H9 (cell line): ENCODE measurements around the gene PRPF6. TPM values are rescaled to one million over a fixed set of nuclear protein-coding genes. Genes with fewer than 3 reads are reported as not detected.

Source experiments
- DNase-seq: peaks from one replicate; pipeline ENCODE4 v3.0.0-alpha.2; 2017
- H2AFZ ChIP-seq: one replicate; pipeline ENCODE4 v1.6.1; 2013; ENCODE audit warnings: mild to moderate bottlenecking, low read length, control low read depth, moderate library complexity
- H2AK5ac ChIP-seq: 2 replicates; pipeline ENCODE4 v1.6.1; 2013; ENCODE audit warnings: low read length, control low read depth, mixed read lengths; ENCODE audit not compliant: insufficient read length
- H2BK120ac ChIP-seq: one replicate; pipeline ENCODE4 v1.6.1; 2013; ENCODE audit warnings: low read depth, mild to moderate bottlenecking, low read length, control low read depth, inconsistent platforms; ENCODE audit not compliant: poor library complexity, severe bottlenecking
- H2BK12ac ChIP-seq: 2 replicates; pipeline ENCODE4 v1.6.1; 2013; ENCODE audit warnings: low read length, control low read depth, mixed read lengths, low read depth; ENCODE audit not compliant: insufficient read length
- H2BK15ac ChIP-seq: 2 replicates; pipeline ENCODE4 v1.6.1; 2013; ENCODE audit warnings: low read depth, low read length, control low read depth
- H2BK20ac ChIP-seq: one replicate; pipeline ENCODE4 v1.6.1; 2013; ENCODE audit warnings: low read depth, mild to moderate bottlenecking, low read length, control low read depth, inconsistent platforms; ENCODE audit not compliant: poor library complexity, severe bottlenecking
- H2BK5ac ChIP-seq: 2 replicates; pipeline ENCODE4 v1.6.1; 2013; ENCODE audit warnings: low read length, control low read depth, mixed read lengths; ENCODE audit not compliant: insufficient read length
- H3K14ac ChIP-seq: 2 replicates; pipeline ENCODE4 v1.6.1; 2013; ENCODE audit warnings: low read length, control low read depth; ENCODE audit not compliant: insufficient read depth
- H3K18ac ChIP-seq: 2 replicates; pipeline ENCODE4 v1.6.1; 2013; ENCODE audit warnings: low read depth, mild to moderate bottlenecking, mixed read lengths, low read length, control low read depth; ENCODE audit not compliant: insufficient read length
- H3K23ac ChIP-seq: 2 replicates; pipeline ENCODE4 v1.6.1; 2013; ENCODE audit warnings: low read length, control low read depth, mixed read lengths, low read depth; ENCODE audit not compliant: insufficient read length
- H3K23me2 ChIP-seq: 2 replicates; pipeline ENCODE4 v1.6.1; 2013; ENCODE audit warnings: low read depth, mild to moderate bottlenecking, mixed read lengths, low read length, control low read depth; ENCODE audit not compliant: insufficient read length, poor library complexity, severe bottlenecking
- H3K27ac ChIP-seq: 2 replicates; pipeline ENCODE4 v1.5.1; 2013; ENCODE audit warnings: low read length, control low read depth, mixed read lengths, low read depth; ENCODE audit not compliant: insufficient read length
- H3K27me3 ChIP-seq: 2 replicates; pipeline ENCODE4 v1.6.1; 2013; ENCODE audit warnings: low read length, control low read depth, inconsistent platforms; ENCODE audit not compliant: insufficient read depth
- H3K4ac ChIP-seq: 2 replicates; pipeline ENCODE4 v1.6.1; 2013; ENCODE audit warnings: low read depth, mild to moderate bottlenecking, control low read depth, inconsistent platforms, low read length, moderate library complexity
- H3K4me1 ChIP-seq: 2 replicates; pipeline ENCODE4 v1.6.1; 2013; ENCODE audit warnings: low read length, control low read depth, inconsistent platforms; ENCODE audit not compliant: insufficient read depth
- H3K4me2 ChIP-seq: 2 replicates; pipeline ENCODE4 v1.6.1; 2013; ENCODE audit warnings: low read length, control low read depth, mixed read lengths; ENCODE audit not compliant: insufficient read length, insufficient read depth
- H3K56ac ChIP-seq: 2 replicates; pipeline ENCODE4 v1.6.1; 2013; ENCODE audit warnings: low read depth, mild to moderate bottlenecking, mixed read lengths, low read length, control low read depth; ENCODE audit not compliant: insufficient read length
- H3K79me1 ChIP-seq: 2 replicates; pipeline ENCODE4 v1.6.1; 2013; ENCODE audit warnings: low read depth, mild to moderate bottlenecking, moderate library complexity, low read length, control low read depth, inconsistent platforms; ENCODE audit not compliant: insufficient read depth, poor library complexity, severe bottlenecking
- H3K79me2 ChIP-seq: 2 replicates; pipeline ENCODE4 v1.6.1; 2013; ENCODE audit warnings: low read length, control low read depth, inconsistent platforms; ENCODE audit not compliant: insufficient read depth
- H3K9ac ChIP-seq: 2 replicates; pipeline ENCODE4 v1.6.1; 2013; ENCODE audit warnings: low read length, control low read depth, mixed read lengths; ENCODE audit not compliant: insufficient read length; ENCODE audit errors: extremely low read depth
- H3K9me3 ChIP-seq: one replicate; pipeline ENCODE4 v1.6.1; 2013; ENCODE audit warnings: low read depth, low read length, inconsistent platforms; ENCODE audit not compliant: control insufficient read depth
- H3T11ph ChIP-seq: one replicate; pipeline ENCODE4 v1.6.1; 2013; ENCODE audit warnings: mild to moderate bottlenecking, low read length, control low read depth, inconsistent platforms
- H4K20me1 ChIP-seq: one replicate; pipeline ENCODE4 v1.6.1; 2013; ENCODE audit not compliant: control insufficient read depth, insufficient read length, insufficient read depth
- H4K5ac ChIP-seq: 2 replicates; pipeline ENCODE4 v1.6.1; 2013; ENCODE audit warnings: low read depth, mild to moderate bottlenecking, mixed read lengths, low read length, control low read depth; ENCODE audit not compliant: insufficient read length
- H4K8ac ChIP-seq: replicated peaks from 2 replicates; pipeline ENCODE4 v1.6.1; 2013; ENCODE audit warnings: low read length, control low read depth, mixed read lengths, low read depth; ENCODE audit not compliant: insufficient read length
- H4K91ac ChIP-seq: 2 replicates; pipeline ENCODE4 v1.6.1; 2013; ENCODE audit warnings: low read depth, mild to moderate bottlenecking, moderate library complexity, mixed read lengths, low read length, control low read depth; ENCODE audit not compliant: insufficient read length
- H3K27ac Mint-ChIP-seq, 3 experiments: 2 replicates in 2 of 3; 3 replicates in 1 of 3; pipeline ENCODE4 v1.8.0; 2020 to 2021; ENCODE audit warnings: mixed read lengths in 3 of 3, mild to moderate bottlenecking in 1 of 3, moderate library complexity in 1 of 3
- H3K27me3 Mint-ChIP-seq: 2 replicates; pipeline ENCODE4 v1.8.0; 2021; ENCODE audit warnings: low read depth, mild to moderate bottlenecking, moderate library complexity, mixed read lengths
- H3K36me3 Mint-ChIP-seq, 3 experiments: 2 replicates in 2 of 3; 3 replicates in 1 of 3; pipeline ENCODE4 v1.8.0; 2020 to 2021; ENCODE audit warnings: low read depth in 3 of 3, mixed read lengths in 3 of 3; ENCODE audit not compliant: insufficient read depth in 1 of 3
- H3K4me1 Mint-ChIP-seq, 2 experiments: 2 replicates each; pipeline ENCODE4 v1.8.0; 2020; ENCODE audit warnings: mixed read lengths in 2 of 2
- H3K4me3 Mint-ChIP-seq, 2 experiments: 2 replicates in 1 of 2; 3 replicates in 1 of 2; pipeline ENCODE4 v1.8.0; 2020 to 2021; ENCODE audit warnings: mild to moderate bottlenecking in 2 of 2, mixed read lengths in 2 of 2, moderate library complexity in 1 of 2
- H3K9me3 Mint-ChIP-seq, 2 experiments: 2 replicates in 1 of 2; 3 replicates in 1 of 2; pipeline ENCODE4 v1.8.0; 2020; ENCODE audit warnings: mild to moderate bottlenecking in 2 of 2, mixed read lengths in 2 of 2, moderate library complexity in 1 of 2
- WGBS: extraction: QIAGEN DNeasy Blood & Tissue Kit; methylation state at CpG from one replicate; pipeline ENCODE4 v1.1.7; 2013; ENCODE audit warnings: missing lambda C conversion rate, low lambda C conversion rate, mixed read lengths; ENCODE audit not compliant: insufficient read length; ENCODE audit errors: extremely low coverage; 5-methylcytosine and 5-hydroxymethylcytosine counted together
- total RNA-seq: library from RNA; stranded (reverse); gene quantifications from 2 replicates; pipeline ENCODE4 v1.2.1, GENCODE V29; 2021
- TF ChIP-seq, protein P1 (sequence below): fragments of 200-600 bp; sonication (generic); conservative IDR thresholded peaks from 3 replicates; pipeline ENCODE4 v1.8.0; 2021; ENCODE audit warnings: antibody characterized with exemption, mild to moderate bottlenecking

PRPF6 gene
- total RNA-seq, 1 experiment from 2014 or later, result 87.9 TPM

DNA sequence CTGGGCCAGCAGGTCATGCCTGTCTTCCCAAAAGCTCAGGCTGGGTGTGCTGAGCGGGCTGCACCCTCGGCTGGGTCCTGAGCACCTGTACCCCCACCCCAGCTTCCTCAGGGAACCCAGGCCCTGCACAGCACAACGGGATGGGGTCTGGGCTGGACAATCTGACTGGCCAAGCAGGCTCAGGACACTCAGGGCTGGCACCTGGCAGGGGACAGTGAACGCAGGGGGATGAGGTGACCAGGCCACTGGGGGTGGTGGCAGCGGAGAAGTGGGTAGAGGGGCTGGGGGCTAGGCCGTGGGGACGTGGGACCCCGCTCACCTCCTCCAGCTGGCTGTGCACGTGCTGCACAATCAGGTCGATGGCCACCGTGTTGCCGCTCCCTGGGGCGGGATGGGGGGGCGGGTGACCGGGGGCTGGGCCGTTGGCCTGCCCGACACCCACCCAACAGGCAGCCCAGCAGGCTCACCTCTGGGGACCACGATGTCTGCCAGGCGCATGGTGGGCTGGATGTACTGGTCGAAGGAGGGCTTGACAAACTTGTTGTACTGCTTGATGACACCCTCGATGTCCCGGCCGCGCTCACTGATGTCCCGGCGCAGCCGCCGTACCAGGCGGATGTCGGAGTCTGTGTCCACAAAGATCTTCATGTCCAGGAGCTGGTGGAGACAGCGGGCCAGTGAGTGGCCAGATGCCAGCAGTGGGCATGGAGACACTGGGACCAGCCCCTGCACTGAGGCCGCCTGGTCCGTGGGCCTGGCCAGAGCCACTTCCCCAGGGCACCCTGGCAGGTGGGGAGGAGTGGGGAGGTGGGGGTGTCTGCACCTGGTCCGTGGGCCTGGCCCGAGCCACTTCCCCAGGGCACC, 36.6 kb upstream of the PRPF6 start:
- H3K4ac ChIP-seq, result no peak overlapping the region

More for the DNA sequence above, 36.6 kb upstream of the PRPF6 start:
- Mint-ChIP-seq H3K27ac (no peak overlapping the region), H3K9me3 (peaks cover 4 to 7% of the 10 kb centered on the region in 2 experiments; a peak in 3 of 5 replicates), H3K36me3 (peaks cover 5 to 29% (median 22%) of the 10 kb centered on the region in 3 experiments), H3K4me3 (no peak overlapping the region), H3K27me3 (no peaks in the 10 kb centered on the region), H3K4me1 (peaks cover 10 to 23% of the 10 kb centered on the region in 2 experiments)
- Histone ChIP-seq H3K79me1 (no peaks in the 10 kb centered on the region), H2AFZ (no peak overlapping the region), H3K18ac (no peak overlapping the region), H3K4me2 (no peak overlapping the region), H3K56ac (no peak overlapping the region), H2BK12ac (no peak overlapping the region), H4K91ac (no peak overlapping the region), H2BK15ac (no peak overlapping the region), H2BK20ac (no peak overlapping the region), H3K4me1 (no peaks in the 10 kb centered on the region), H3T11ph (no peak overlapping the region), H4K20me1 (peaks cover 3% of the 10 kb centered on the region), H2BK120ac (no peak overlapping the region), H2BK5ac (no peak overlapping the region), H3K14ac (no peak overlapping the region), H3K23me2 (peaks cover 7% of the 10 kb centered on the region), H2AK5ac (no peak overlapping the region), H3K9ac (no peak overlapping the region), H3K23ac (no peak overlapping the region), H3K79me2 (peaks cover 3% of the 10 kb centered on the region; the same call in 1 of the 2 replicates), H4K8ac (no peak overlapping the region), H3K27me3 (no peaks in the 10 kb centered on the region), H4K5ac (no peak overlapping the region), H3K27ac (no peak overlapping the region), H3K9me3 (no peaks in the 10 kb centered on the region)
- TF ChIP-seq, protein P1, sequence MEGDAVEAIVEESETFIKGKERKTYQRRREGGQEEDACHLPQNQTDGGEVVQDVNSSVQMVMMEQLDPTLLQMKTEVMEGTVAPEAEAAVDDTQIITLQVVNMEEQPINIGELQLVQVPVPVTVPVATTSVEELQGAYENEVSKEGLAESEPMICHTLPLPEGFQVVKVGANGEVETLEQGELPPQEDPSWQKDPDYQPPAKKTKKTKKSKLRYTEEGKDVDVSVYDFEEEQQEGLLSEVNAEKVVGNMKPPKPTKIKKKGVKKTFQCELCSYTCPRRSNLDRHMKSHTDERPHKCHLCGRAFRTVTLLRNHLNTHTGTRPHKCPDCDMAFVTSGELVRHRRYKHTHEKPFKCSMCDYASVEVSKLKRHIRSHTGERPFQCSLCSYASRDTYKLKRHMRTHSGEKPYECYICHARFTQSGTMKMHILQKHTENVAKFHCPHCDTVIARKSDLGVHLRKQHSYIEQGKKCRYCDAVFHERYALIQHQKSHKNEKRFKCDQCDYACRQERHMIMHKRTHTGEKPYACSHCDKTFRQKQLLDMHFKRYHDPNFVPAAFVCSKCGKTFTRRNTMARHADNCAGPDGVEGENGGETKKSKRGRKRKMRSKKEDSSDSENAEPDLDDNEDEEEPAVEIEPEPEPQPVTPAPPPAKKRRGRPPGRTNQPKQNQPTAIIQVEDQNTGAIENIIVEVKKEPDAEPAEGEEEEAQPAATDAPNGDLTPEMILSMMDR, result no peak
- no peak for DNase-seq
- no CpG with 5 or more reads among the region's 35 CpGs for WGBS
